HepG2 (cell line): ENCODE data around the gene IFT52. TPM values are rescaled to one million over a fixed set of nuclear protein-coding genes. Genes with fewer than 3 reads are reported as not detected.

Experiments
- ATF5 ChIP-seq: sonication (generic); formaldehyde crosslinking; IDR thresholded peaks from 2 replicates; pipeline ENCODE4 v1.4.0; 2020; ENCODE audit warnings: mild to moderate bottlenecking, low read depth, missing genetic modification reagents
- GPN1 ChIP-seq: sonication (generic); formaldehyde crosslinking; IDR thresholded peaks from 2 replicates; pipeline ENCODE4 v1.5.1; 2020; ENCODE audit warnings: missing genetic modification reagents, borderline replicate concordance
- MED1 ChIP-seq: sonication (generic); formaldehyde crosslinking; IDR thresholded peaks from 2 replicates; pipeline ENCODE4 v1.4.0; 2020; ENCODE audit warnings: missing genetic modification reagents
- MIXL1 ChIP-seq: IDR thresholded peaks from 2 replicates; pipeline ENCODE4 v1.6.1; 2016
- MTF2 ChIP-seq: sonication (generic); formaldehyde crosslinking; IDR thresholded peaks from 2 replicates; pipeline ENCODE4 v1.5.0; 2020; ENCODE audit warnings: missing genetic modification reagents, borderline replicate concordance
- PHF8 ChIP-seq: sonication (generic); formaldehyde crosslinking; IDR thresholded peaks from 2 replicates; pipeline ENCODE4 v1.5.0; 2020; ENCODE audit warnings: missing genetic modification reagents
- RERE ChIP-seq: IDR thresholded peaks from 2 replicates; pipeline ENCODE4 v1.6.1; 2016; ENCODE audit warnings: low read depth, missing genetic modification reagents, missing compliant biosample characterization
- THAP8 ChIP-seq: sonication (generic); formaldehyde crosslinking; IDR thresholded peaks from 2 replicates; pipeline ENCODE4 v1.5.1; 2020; ENCODE audit warnings: missing genetic modification reagents, mild to moderate bottlenecking, borderline replicate concordance
- XRCC5 ChIP-seq: fragments of 200-400 bp; formaldehyde crosslinking; optimal IDR thresholded peaks from 2 replicates; pipeline ENCODE3; 2017; ENCODE audit warnings: mild to moderate bottlenecking, low read length
- ZBTB14 ChIP-seq: sonication (generic); formaldehyde crosslinking; IDR thresholded peaks from 2 replicates; pipeline ENCODE4 v1.4.0; 2020; ENCODE audit warnings: missing genetic modification reagents
- ZFP1 ChIP-seq: IDR thresholded peaks from 2 replicates; pipeline ENCODE4 v1.6.1; 2016
- ZNF17 ChIP-seq: sonication (generic); formaldehyde crosslinking; IDR thresholded peaks from 2 replicates; pipeline ENCODE4 v1.5.0; 2020; ENCODE audit warnings: mild to moderate bottlenecking, missing genetic modification reagents
- ZNF275 ChIP-seq: sonication (generic); formaldehyde crosslinking; IDR thresholded peaks from 2 replicates; pipeline ENCODE4 v1.8.0; 2022; ENCODE audit warnings: missing genetic modification reagents, mild to moderate bottlenecking, inconsistent platforms, borderline replicate concordance
- ZNF281 ChIP-seq: sonication (generic); formaldehyde crosslinking; IDR thresholded peaks from 2 replicates; pipeline ENCODE4 v1.4.0; 2020; ENCODE audit warnings: missing genetic modification reagents, borderline replicate concordance
- ZNF567 ChIP-seq: sonication (generic); formaldehyde crosslinking; IDR thresholded peaks from 2 replicates; pipeline ENCODE4 v1.8.1; 2023; ENCODE audit warnings: mild to moderate bottlenecking, missing genetic modification reagents, borderline replicate concordance
- ZNF660 ChIP-seq: sonication (generic); formaldehyde crosslinking; IDR thresholded peaks from 2 replicates; pipeline ENCODE4 v1.5.1; 2020; ENCODE audit warnings: mild to moderate bottlenecking, low read depth, missing genetic modification reagents, borderline replicate concordance
- ZNF672 ChIP-seq: sonication (generic); formaldehyde crosslinking; IDR thresholded peaks from 2 replicates; pipeline ENCODE4 v1.8.1; 2022; ENCODE audit warnings: missing genetic modification reagents
- ZNF850 ChIP-seq: sonication (generic); formaldehyde crosslinking; conservative IDR thresholded peaks from 2 replicates; pipeline ENCODE4 v1.9.0; 2021; ENCODE audit warnings: mild to moderate bottlenecking, missing genetic modification reagents
- polyA plus RNA-seq, 8 experiments: library from polyadenylated mRNA; depleted of rRNA in 3 of 8; stranded (reverse) in 7 of 8; unstranded in 1 of 8; fragments of >200 nt; fragmentation: Illumina TruSeq in 4 of 8; extraction: Trizol in 4 of 8; gene quantifications; 2 replicates each; pipeline versions ENCODE4 v1.2.1 to v1.2.3, GENCODE V29; 2011 to 2016; ENCODE audit warnings: low read depth in 4 of 8, missing spikeins in 1 of 8, mixed read lengths in 1 of 8; ENCODE audit not compliant: insufficient read depth in 1 of 8
- total RNA-seq, 5 experiments: library from RNA; depleted of rRNA; stranded (reverse); fragments of >200 nt; fragmentation: Illumina TruSeq; extraction: Trizol; gene quantifications; 2 replicates each; pipeline ENCODE4 v1.2.3, GENCODE V29; 2016; ENCODE audit warnings: low read depth in 1 of 5

The IFT52 gene
- total and polyA plus RNA-seq, 2 of the 13 experiments (the other 11 are each of a cell fraction or from before 2014, with no cell fraction given), result 48.0 to 64.0 TPM

- no peak; the same call in 1 of the 2 replicates for TF ChIP-seq ZNF281 (CRISPR knock-in tag)
- TF ChIP-seq ZFP1 (CRISPR knock-in tag), result no peak; the same call in 1 of the 2 replicates
- TF ChIP-seq PHF8, result peak; percentile 7; the same call in 1 of the 2 replicates
- no peak for TF ChIP-seq ATF5 (CRISPR knock-in tag)
- no peak for TF ChIP-seq MIXL1 (CRISPR knock-in tag)
- TF ChIP-seq ZNF672 (CRISPR knock-in tag), result no peak
- no peak for TF ChIP-seq THAP8
- no peak for TF ChIP-seq ZNF275 (CRISPR knock-in tag)
- no peak for TF ChIP-seq ZBTB14
- no peak for TF ChIP-seq MTF2 (CRISPR knock-in tag)
- no peak for TF ChIP-seq ZNF567 (CRISPR knock-in tag)
- peak; percentile 80 for TF ChIP-seq MED1 (CRISPR knock-in tag)
- peak; percentile 16 for TF ChIP-seq XRCC5
- TF ChIP-seq GPN1 (CRISPR knock-in tag), result no peak
- no peak for TF ChIP-seq ZNF660 (CRISPR knock-in tag)
- no peak for TF ChIP-seq ZNF17 (CRISPR knock-in tag)
- no peak; the same call in 1 of the 2 replicates for TF ChIP-seq RERE (CRISPR knock-in tag)
- TF ChIP-seq ZNF850 (CRISPR knock-in tag), result no peak
These were observed 6.7 kb upstream of the IFT52 start (continued) for GRCh38 chr20:43583982-43584432.
